Thoracic aorta (tissue), 2 donors: ENCODE results near the gene ELMOD1. TPM values are rescaled to one million over a fixed set of nuclear protein-coding genes. Genes with fewer than 3 reads are reported as not detected.
"Not testable (repeated sequence)": the region's sequence is repeated elsewhere in the genome, so short reads cannot be mapped to it uniquely, and the experiment has no call there.

Experiments used
- ATAC-seq: fragments of 150-250 bp; one replicate; pipeline ENCODE4 v1.8.0; 2017; ENCODE audit warnings: low read depth; ENCODE audit not compliant: insufficient number of reproducible peaks, low FRiP score
- DNase-seq: peaks from one replicate; pipeline ENCODE4 v3.0.0-alpha.2; 2020; ENCODE audit warnings: low spot score
- H3K27ac ChIP-seq, 2 donors: fragments of 200-600 bp; sonication (generic); 1 replicate in 1 of 2; 2 replicates in 1 of 2; pipeline ENCODE4 v1.5.1; 2016; ENCODE audit warnings: mild to moderate bottlenecking in 2 of 2, moderate library complexity in 2 of 2
- H3K27me3 ChIP-seq: fragments of 200-600 bp; sonication (generic); replicated peaks from 2 replicates; pipeline ENCODE4 v1.6.0; 2016; ENCODE audit warnings: mild to moderate bottlenecking; ENCODE audit not compliant: insufficient read depth
- H3K36me3 ChIP-seq: fragments of 200-600 bp; sonication (generic); one replicate; pipeline ENCODE4 v1.5.1; 2016
- H3K4me1 ChIP-seq, 2 donors: fragments of 200-600 bp; sonication (generic); 1 replicate in 1 of 2; 2 replicates in 1 of 2; pipeline versions ENCODE4 v1.5.1 to v1.6.0; 2016; ENCODE audit warnings: low read depth in 2 of 2, mild to moderate bottlenecking in 1 of 2; ENCODE audit not compliant: control insufficient read depth in 1 of 2
- H3K4me3 ChIP-seq: fragments of 200-600 bp; sonication (generic); 2 replicates; pipeline ENCODE4 v1.5.1; 2016; ENCODE audit warnings: mild to moderate bottlenecking
- H3K9me3 ChIP-seq: fragments of 200-600 bp; sonication (generic); 2 replicates; pipeline ENCODE4 v1.5.1; 2016
- CTCF ChIP-seq: fragments of 200-600 bp; sonication (generic); IDR thresholded peaks from one replicate; pipeline ENCODE4 v1.5.1; 2019; ENCODE audit warnings: antibody characterized with exemption
- total RNA-seq, 2 donors: library from RNA; depleted of rRNA; stranded (reverse); fragments of >200 nt; gene quantifications; one replicate each; pipeline versions ENCODE4 v1.1.0 to v1.2.3, GENCODE V29; 2016

Gene ELMOD1
- total RNA-seq, 2 donors from 2014 or later = 3.2 TPM; not detected in 1

GRCh38 chr11:107565219-107565937 is 25.6 kb upstream of the ELMOD1 start, which contains the start of gene ALKBH8:
Gene ALKBH8, minus strand, starts transcription at chr11:107565735. Its CDS starts 4,842 bp downstream, at chr11:107560893.
- DNase-seq = peak; percentile 41
- peak; percentile 32 for ATAC-seq
- Histone ChIP-seq H3K9me3 (no peaks in the 10 kb centered on the region), H3K4me3 (peak within 1 kb of the TSS; percentile 88), H3K27me3 (no peaks in the 10 kb centered on the region), H3K4me1 (peaks cover 9 to 21% of the 10 kb centered on the region in 2 donors), H3K36me3 (no peaks in the 10 kb centered on the region), H3K27ac (peak within 1 kb of the TSS; percentile 65 to 70)
- no peak for TF ChIP-seq CTCF

GRCh38 chr11:107565955-107566501 is 24.9 kb upstream of the ELMOD1 start:
- not testable (repeated sequence) for H3K27me3 ChIP-seq, ATAC-seq, H3K36me3 ChIP-seq, H3K9me3 ChIP-seq, DNase-seq
- peaks cover 9 to 21% of the 10 kb centered on the region in 2 donors for H3K4me1 ChIP-seq
- peak overlapping the region; percentile 65 to 70 for H3K27ac ChIP-seq
- H3K4me3 ChIP-seq = peak overlapping the region; percentile 88

- no peak for DNase-seq
- peaks cover 9 to 21% of the 10 kb centered on the region in 2 donors for H3K4me1 ChIP-seq
- H3K27me3 ChIP-seq = no peaks in the 10 kb centered on the region
- H3K27ac ChIP-seq = no peak overlapping the region
- H3K9me3 ChIP-seq = no peaks in the 10 kb centered on the region
- ATAC-seq = no peak
- H3K4me3 ChIP-seq = no peak overlapping the region
- H3K36me3 ChIP-seq = no peaks in the 10 kb centered on the region
- no peak for TF ChIP-seq CTCF
Observed at GRCh38 chr11:107566569-107566968, 24.4 kb upstream of the ELMOD1 start.

GRCh38 chr11:107567739-107568335 is 23.1 kb upstream of the ELMOD1 start:
- no peaks in the 10 kb centered on the region for H3K27me3 ChIP-seq
- peaks cover 9 to 21% of the 10 kb centered on the region in 2 donors for H3K4me1 ChIP-seq
- no peak for DNase-seq
- no peaks in the 10 kb centered on the region for H3K36me3 ChIP-seq
- no peak for TF ChIP-seq CTCF
- H3K4me3 ChIP-seq = no peak overlapping the region
- no peaks in the 10 kb centered on the region for H3K9me3 ChIP-seq
- H3K27ac ChIP-seq = no peak overlapping the region
- no peak for ATAC-seq

- peaks cover 0 to under 1% of the 10 kb centered on the region in 2 donors for H3K4me1 ChIP-seq
- H3K27ac ChIP-seq = no peak overlapping the region
- H3K4me3 ChIP-seq = no peak overlapping the region
- H3K36me3 ChIP-seq = no peaks in the 10 kb centered on the region
- no peaks in the 10 kb centered on the region for H3K27me3 ChIP-seq
- TF ChIP-seq CTCF = no peak
- no peaks in the 10 kb centered on the region for H3K9me3 ChIP-seq
- no peak for ATAC-seq
- no peak for DNase-seq
Observed at GRCh38 chr11:107570015-107570414, 20.9 kb upstream of the ELMOD1 start.
